Kidney (tissue), 14 donors: ENCODE measurements around the gene THEMIS2. TPM values are rescaled to one million over a fixed set of nuclear protein-coding genes. Genes with fewer than 3 reads are reported as not detected.

Source experiments
- DNase-seq, 5 donors: peaks; one replicate each; pipeline ENCODE4 v3.0.0-alpha.2; 2013 to 2020
- FAIRE-seq: peaks from 2 replicates; lab custom pipeline; 2012; peaks lifted over from hg19 to GRCh38; lab: Jason Lieb, UNC
- H3K27ac ChIP-seq, 2 donors: one replicate each; pipeline ENCODE4 v1.7.0; 2013; ENCODE audit warnings: low read depth in 2 of 2, low read length in 2 of 2, inconsistent platforms in 1 of 2
- H3K27me3 ChIP-seq: one replicate; pipeline ENCODE4 v1.7.1; 2013; ENCODE audit warnings: low read length, inconsistent platforms; ENCODE audit not compliant: control insufficient read depth, insufficient read depth
- H3K36me3 ChIP-seq, 3 donors: one replicate each; pipeline versions ENCODE4 v1.7.0 to v1.7.1; 2013; ENCODE audit warnings: low read length in 3 of 3, control low read depth in 1 of 3, inconsistent platforms in 1 of 3; ENCODE audit not compliant: insufficient read depth in 3 of 3, control insufficient read depth in 2 of 3
- H3K4me1 ChIP-seq, 3 donors: one replicate each; pipeline versions ENCODE4 v1.7.0 to v1.7.1; 2013; ENCODE audit warnings: low read length in 3 of 3, inconsistent platforms in 1 of 3, low read depth in 1 of 3; ENCODE audit not compliant: control insufficient read depth in 2 of 3, insufficient read depth in 2 of 3
- H3K4me3 ChIP-seq, 3 donors: one replicate each; pipeline versions ENCODE4 v1.7.0 to v1.8.1; 2013; ENCODE audit warnings: low read length in 3 of 3, control low read depth in 1 of 3, inconsistent platforms in 1 of 3
- H3K9ac ChIP-seq, 3 donors: one replicate each; pipeline versions ENCODE4 v1.7.0 to v1.7.1; 2013; ENCODE audit warnings: low read length in 3 of 3, control low read depth in 1 of 3, inconsistent platforms in 1 of 3
- H3K9me3 ChIP-seq, 3 donors: one replicate each; pipeline versions ENCODE4 v1.7.0 to v1.7.1; 2013; ENCODE audit warnings: low read length in 3 of 3, control low read depth in 1 of 3, inconsistent platforms in 1 of 3; ENCODE audit not compliant: control insufficient read depth in 2 of 3, insufficient read depth in 1 of 3
- CTCF ChIP-seq: IDR thresholded peaks from 3 replicates; pipeline ENCODE4 v1.5.1; 2012; ENCODE audit warnings: mild to moderate bottlenecking, moderate library complexity, borderline replicate concordance; ENCODE audit not compliant: insufficient read depth; ENCODE audit errors: extremely low read depth
- intact Hi-C: fragments of 100-400 bp; cut with DNase I; formaldehyde crosslinking; loops from one replicate; pipeline ENCODE4 v1.11.1; 2022
- polyA plus RNA-seq: library from polyadenylated mRNA; stranded (reverse); fragments of 350-450 nt; fragmentation: Illumina TruSeq; extraction: RNeasy Lipid Tissue Mini Kit (QIAGEN cat#74804); gene quantifications from one replicate; pipeline ENCODE4 v1.2.3, GENCODE V29; 2014; ENCODE audit warnings: low read depth, low replicate concordance; ENCODE audit not compliant: insufficient read depth
- total RNA-seq: library from RNA; stranded (reverse); fragmentation: NEBNext Ultra II Directional; extraction: Animal tissue kit (Norgen Biotek cat#: 25700); gene quantifications from one replicate; pipeline ENCODE4 v1.2.1, GENCODE V29; 2021
- donor health status: control.
- donor health status: control.
- donor health status: control.
- donor health status: control.
- donor health status: control.
- donor health status: DM: yes; HTN: yes; CAD: no.
- donor health status: Normal renal cell carcinoma (clear cell type).

Gene THEMIS2
- total and polyA plus RNA-seq, 2 donors from 2014 or later: 5.2 to 47.2 TPM

- no peak for DNase-seq
- no peak for FAIRE-seq
- intact Hi-C loops: no loop called here
- Histone ChIP-seq H3K4me1 (peaks cover 0 to 8% (median 0%) of the 10 kb centered on the region in 3 donors), H3K9ac (no peak overlapping the region), H3K9me3 (peaks cover 0 to 5% (median 3%) of the 10 kb centered on the region in 3 donors), H3K27me3 (no peaks in the 10 kb centered on the region), H3K4me3 (no peak overlapping the region), H3K27ac (no peak overlapping the region), H3K36me3 (peaks cover 5 to 11% (median 5%) of the 10 kb centered on the region in 3 donors)
- no peak for TF ChIP-seq CTCF
These were observed 40.1 kb downstream of the THEMIS2 start for GRCh38 chr1:27912429-27912828.

GRCh38 chr1:27915082-27915575, 42.8 kb downstream of the THEMIS2 start:
- TF ChIP-seq CTCF: no peak
- H3K9ac ChIP-seq: peak overlapping the region in 1 of 3 donors; percentile 39
- no peak for FAIRE-seq

GRCh38 chr1:27922272-27922671, 49.9 kb downstream of the THEMIS2 start:
- TF ChIP-seq CTCF: no peak
- DNase-seq: no peak
- H3K4me3 ChIP-seq: no peak overlapping the region
- intact Hi-C loops: no loop called here
- FAIRE-seq: no peak
- no peaks in the 10 kb centered on the region for H3K9me3 ChIP-seq
- no peak overlapping the region for H3K27ac ChIP-seq
- no peak overlapping the region for H3K9ac ChIP-seq
- H3K4me1 ChIP-seq: no peaks in the 10 kb centered on the region
- H3K27me3 ChIP-seq: no peaks in the 10 kb centered on the region
- H3K36me3 ChIP-seq: no peaks in the 10 kb centered on the region

More at GRCh38 chr1:27915082-27915575, 42.8 kb downstream of the THEMIS2 start:
- H3K27me3 ChIP-seq: no peaks in the 10 kb centered on the region
- H3K36me3 ChIP-seq: peaks cover 0 to 3% (median 0%) of the 10 kb centered on the region in 3 donors
- H3K4me1 ChIP-seq: peaks cover 0 to 8% (median 0%) of the 10 kb centered on the region in 3 donors
- H3K4me3 ChIP-seq: peak overlapping the region; percentile 80 to 91 (median 89)
- peak overlapping the region; percentile 26 to 30 for H3K27ac ChIP-seq
- DNase-seq: no peak
- peaks cover 0 to 5% (median 3%) of the 10 kb centered on the region in 3 donors for H3K9me3 ChIP-seq
- intact Hi-C loops: no loop called here
